Activated T-cell treated with anti-CD3 and anti-CD28 coated beads, Interleukin-2, amount 50 U/mL, for 72 hours (primary cell): ENCODE results near the gene PCDHB16. TPM values are rescaled to one million over a fixed set of nuclear protein-coding genes. Genes with fewer than 3 reads are reported as not detected.
"Not testable (repeated sequence)": the region's sequence is repeated elsewhere in the genome, so short reads cannot be mapped to it uniquely, and the experiment has no call there.

ENCODE experiments used
- ATAC-seq, 2 donors: fragments of 150-1000 bp; cut with Tn5 transposase; replicated peaks in 1 of 2; 2 replicates each; pipeline ENCODE4 v1.10.0; 2021; ENCODE audit warnings: moderate library complexity in 2 of 2, mild to moderate bottlenecking in 1 of 2
- DNase-seq, 2 donors: peaks; one replicate each; pipeline ENCODE4 v3.0.0; 2021 to 2022; ENCODE audit warnings: mixed read lengths in 1 of 2
- H3K27ac Mint-ChIP-seq: one replicate; pipeline ENCODE4 v1.8.0; 2022; ENCODE audit warnings: mild to moderate bottlenecking, moderate library complexity, mixed read lengths
- H3K27me3 Mint-ChIP-seq: one replicate; pipeline ENCODE4 v1.8.0; 2022; ENCODE audit warnings: low read depth, mixed read lengths
- H3K36me3 Mint-ChIP-seq, 2 donors: one replicate each; pipeline ENCODE4 v1.8.0; 2022; ENCODE audit warnings: mixed read lengths in 2 of 2, mild to moderate bottlenecking in 1 of 2; ENCODE audit not compliant: insufficient read depth in 2 of 2
- H3K4me1 Mint-ChIP-seq: one replicate; pipeline ENCODE4 v1.8.0; 2022; ENCODE audit warnings: low read depth, mixed read lengths
- H3K4me3 Mint-ChIP-seq, 2 donors: one replicate each; pipeline ENCODE4 v1.8.0; 2022; ENCODE audit warnings: mild to moderate bottlenecking in 2 of 2, mixed read lengths in 2 of 2, moderate library complexity in 2 of 2
- H3K9me3 Mint-ChIP-seq, 2 donors: one replicate each; pipeline ENCODE4 v1.8.0; 2022; ENCODE audit warnings: mixed read lengths in 2 of 2
- total RNA-seq, 2 donors: library from RNA; stranded (reverse); gene quantifications; one replicate each; pipeline ENCODE4 v1.2.3, GENCODE V29; 2022

PCDHB16 gene
- not detected for total RNA-seq

GRCh38 chr5:141182248-141182647 is at the start of gene PCDHB16:
Gene PCDHB16 (plus strand): TSS chr5:141182387. CDS start chr5:141182560, 173 bp downstream.
- H3K4me1 Mint-ChIP-seq, result no peaks in the 10 kb centered on the region
- H3K27ac Mint-ChIP-seq, result no peak within 1 kb of the TSS
- peaks cover 38% of the 10 kb centered on the region for H3K27me3 Mint-ChIP-seq
- H3K36me3 Mint-ChIP-seq, result peaks cover 4 to 20% of the 10 kb centered on the region in 2 donors
- DNase-seq, result no peak
- H3K4me3 Mint-ChIP-seq, result no peak within 1 kb of the TSS
- no peak for ATAC-seq
- peaks cover 2 to 10% of the 10 kb centered on the region in 2 donors for H3K9me3 Mint-ChIP-seq

- DNase-seq, result peak; percentile 4 to 9
- Mint-ChIP-seq H3K27me3 (peaks cover 12% of the 10 kb centered on the region), H3K9me3 (peaks cover 7 to 9% of the 10 kb centered on the region in 2 donors), H3K27ac (no peak within 1 kb of the TSS), H3K4me1 (no peaks in the 10 kb centered on the region), H3K36me3 (peaks cover 6 to 13% of the 10 kb centered on the region in 2 donors), H3K4me3 (peak within 1 kb of the TSS; percentile 12 to 56)
- ATAC-seq, result no peak
These were observed 47.0 kb upstream of the PCDHB16 start, which contains the start of gene PCDHB5 for GRCh38 chr5:141135030-141135717. Gene PCDHB5 (plus strand): TSS chr5:141135206. CDS start chr5:141135435, 229 bp downstream.

- Mint-ChIP-seq H3K4me3 (no peak overlapping the region), H3K4me1 (no peaks in the 10 kb centered on the region), H3K36me3 (peaks cover 6 to 13% of the 10 kb centered on the region in 2 donors), H3K27ac (no peak overlapping the region), H3K9me3 (peaks cover 7% of the 10 kb centered on the region in 2 donors), H3K27me3 (peaks cover 12% of the 10 kb centered on the region)
- ATAC-seq (no peak), DNase-seq (no peak)
These were observed 46.4 kb upstream of the PCDHB16 start for GRCh38 chr5:141135718-141136266.

GRCh38 chr5:141137346-141137745 is 44.8 kb upstream of the PCDHB16 start:
- not testable (repeated sequence) for H3K4me1 Mint-ChIP-seq, H3K9me3 Mint-ChIP-seq, ATAC-seq, H3K27ac Mint-ChIP-seq, DNase-seq, H3K4me3 Mint-ChIP-seq
- Mint-ChIP-seq H3K36me3 (peaks cover 6 to 13% of the 10 kb centered on the region in 2 donors), H3K27me3 (peaks cover 12% of the 10 kb centered on the region)

GRCh38 chr5:141149812-141150211 is 32.4 kb upstream of the PCDHB16 start, which contains the start of gene PCDHB6:
Gene PCDHB6 (plus strand): TSS chr5:141150057. CDS start chr5:141150258, 201 bp downstream.
- Mint-ChIP-seq H3K36me3 (peaks cover 10 to 13% of the 10 kb centered on the region in 2 donors), H3K27ac (no peak within 1 kb of the TSS), H3K9me3 (peaks cover 6 to 8% of the 10 kb centered on the region in 2 donors), H3K27me3 (peaks cover 23% of the 10 kb centered on the region), H3K4me3 (no peak within 1 kb of the TSS), H3K4me1 (no peaks in the 10 kb centered on the region)
- no peak for ATAC-seq
- DNase-seq, result peak in 1 of 2 donors; percentile 4

GRCh38 chr5:141150224-141150992 is 31.8 kb upstream of the PCDHB16 start:
- no peak for ATAC-seq
- H3K4me1 Mint-ChIP-seq, result no peaks in the 10 kb centered on the region
- H3K9me3 Mint-ChIP-seq, result peaks cover 6 to 8% of the 10 kb centered on the region in 2 donors
- H3K27ac Mint-ChIP-seq, result no peak overlapping the region
- peaks cover 23% of the 10 kb centered on the region for H3K27me3 Mint-ChIP-seq
- no peak for DNase-seq
- H3K36me3 Mint-ChIP-seq, result peaks cover 10 to 13% of the 10 kb centered on the region in 2 donors
- no peak overlapping the region for H3K4me3 Mint-ChIP-seq

- ATAC-seq (no peak), DNase-seq (no peak)
- peaks cover 6 to 8% of the 10 kb centered on the region in 2 donors for H3K9me3 Mint-ChIP-seq
- no peak overlapping the region for H3K4me3 Mint-ChIP-seq
- H3K36me3 Mint-ChIP-seq, result peaks cover 10 to 13% of the 10 kb centered on the region in 2 donors
- peaks cover 23% of the 10 kb centered on the region for H3K27me3 Mint-ChIP-seq
- no peak overlapping the region for H3K27ac Mint-ChIP-seq
- no peaks in the 10 kb centered on the region for H3K4me1 Mint-ChIP-seq
These were observed 31.2 kb upstream of the PCDHB16 start for GRCh38 chr5:141150993-141151325.

GRCh38 chr5:141151632-141152031 is 30.6 kb upstream of the PCDHB16 start:
- H3K27ac Mint-ChIP-seq, H3K9me3 Mint-ChIP-seq, H3K4me1 Mint-ChIP-seq, H3K4me3 Mint-ChIP-seq, ATAC-seq, DNase-seq: not testable (repeated sequence)
- H3K27me3 Mint-ChIP-seq, result peaks cover 28% of the 10 kb centered on the region
- peaks cover 10 to 14% of the 10 kb centered on the region in 2 donors for H3K36me3 Mint-ChIP-seq

- not testable (repeated sequence) for ATAC-seq, H3K27ac Mint-ChIP-seq, DNase-seq, H3K4me1 Mint-ChIP-seq, H3K4me3 Mint-ChIP-seq
- peaks cover 10 to 16% of the 10 kb centered on the region in 2 donors for H3K36me3 Mint-ChIP-seq
- H3K27me3 Mint-ChIP-seq, result peaks cover 33% of the 10 kb centered on the region
- peaks cover 10 to 12% of the 10 kb centered on the region in 2 donors for H3K9me3 Mint-ChIP-seq
These were observed 30.1 kb upstream of the PCDHB16 start for GRCh38 chr5:141152096-141152495.

- H3K4me3 Mint-ChIP-seq, result no peak overlapping the region
- no peak overlapping the region for H3K27ac Mint-ChIP-seq
- peaks cover 7 to 10% of the 10 kb centered on the region in 2 donors for H3K9me3 Mint-ChIP-seq
- H3K27me3 Mint-ChIP-seq, result peaks cover 27% of the 10 kb centered on the region
- peaks cover 6 to 15% of the 10 kb centered on the region in 2 donors for H3K36me3 Mint-ChIP-seq
- ATAC-seq (no peak), DNase-seq (no peak)
- no peaks in the 10 kb centered on the region for H3K4me1 Mint-ChIP-seq
These were observed 26.4 kb upstream of the PCDHB16 start for GRCh38 chr5:141155540-141156374.

GRCh38 chr5:141157356-141157755 is 24.8 kb upstream of the PCDHB16 start:
- H3K4me1 Mint-ChIP-seq, H3K4me3 Mint-ChIP-seq, H3K27ac Mint-ChIP-seq, H3K9me3 Mint-ChIP-seq, DNase-seq, H3K36me3 Mint-ChIP-seq, ATAC-seq: not testable (repeated sequence)
- peaks cover 19% of the 10 kb centered on the region for H3K27me3 Mint-ChIP-seq

- H3K27me3 Mint-ChIP-seq, result peaks cover 14% of the 10 kb centered on the region
- ATAC-seq, DNase-seq, H3K4me1 Mint-ChIP-seq, H3K36me3 Mint-ChIP-seq, H3K4me3 Mint-ChIP-seq, H3K27ac Mint-ChIP-seq, H3K9me3 Mint-ChIP-seq: not testable (repeated sequence)
These were observed 24.3 kb upstream of the PCDHB16 start for GRCh38 chr5:141157901-141158300.
